Tibial artery (tissue), 4 donors: ENCODE data around the gene CLEC7A.

Source experiments
- DNase-seq, 2 donors: peaks; one replicate each; pipeline ENCODE4 v3.0.0-alpha.2; 2019
- H3K27ac ChIP-seq, 2 donors: fragments of 200-600 bp; sonication (generic) in 1 of 2; 1 replicate in 1 of 2; 2 replicates in 1 of 2; pipeline ENCODE4 v1.5.1; 2018 to 2019; ENCODE audit warnings: mild to moderate bottlenecking in 1 of 2
- H3K27me3 ChIP-seq, 2 donors: fragments of 200-600 bp; sonication (generic) in 1 of 2; one replicate each; pipeline versions ENCODE4 v1.5.1 to v1.6.0; 2016 to 2019
- H3K36me3 ChIP-seq, 3 donors: fragments of 200-600 bp; sonication (generic) in 2 of 3; one replicate each; pipeline ENCODE4 v1.5.1; 2016 to 2019; ENCODE audit warnings: mild to moderate bottlenecking in 2 of 3
- H3K4me1 ChIP-seq, 4 donors: fragments of 200-600 bp; sonication (generic) in 2 of 4; 1 replicate in 3 of 4; 2 replicates in 1 of 4; pipeline ENCODE4 v1.5.1; 2016 to 2019
- H3K4me3 ChIP-seq, 2 donors: fragments of 200-600 bp; sonication (generic) in 1 of 2; 1 replicate in 1 of 2; 2 replicates in 1 of 2; pipeline ENCODE4 v1.5.1; 2018 to 2019; ENCODE audit warnings: mild to moderate bottlenecking in 2 of 2
- H3K9me3 ChIP-seq, 3 donors: fragments of 200-600 bp; sonication (generic) in 1 of 3; one replicate each; pipeline ENCODE4 v1.5.1; 2016 to 2019
- intact Hi-C: fragments of 100-400 bp; cut with DNase I; formaldehyde crosslinking; loops from one replicate; pipeline ENCODE4 v1.15.0; 2023; ENCODE audit warnings: low total_unique reads
- TF ChIP-seq, protein P1 (sequence below), 2 experiments: fragments of 200-600 bp in 1 of 2; fragments of 450-650 bp in 1 of 2; IDR thresholded peaks; one replicate each; pipeline ENCODE4 v1.5.1; 2017 to 2019; ENCODE audit warnings: antibody characterized with exemption in 2 of 2, mild to moderate bottlenecking in 1 of 2, moderate library complexity in 1 of 2

Gene CLEC7A

DNA sequence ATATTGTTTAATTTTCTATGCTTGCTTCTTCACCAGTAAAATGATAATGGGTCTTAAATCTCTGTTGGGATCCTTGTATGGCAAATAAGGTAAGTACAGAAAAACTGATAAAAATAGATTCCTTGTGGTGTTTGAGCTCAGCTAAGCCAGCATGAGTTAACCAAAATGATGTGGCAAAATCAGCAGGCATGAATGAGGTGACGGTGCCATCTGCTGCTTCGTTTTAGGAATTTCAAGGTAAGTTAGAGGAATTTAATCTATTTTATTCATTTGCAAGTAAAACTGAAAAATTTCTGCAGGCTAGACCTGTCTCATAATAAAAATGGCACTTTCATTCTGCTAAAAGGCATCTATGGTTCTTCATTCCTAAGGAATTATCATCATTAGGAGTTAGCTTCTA is 10.0 kb upstream of the CLEC7A start:
- Histone ChIP-seq H3K9me3 (no peaks in the 10 kb centered on the region), H3K4me3 (no peak overlapping the region), H3K36me3 (no peaks in the 10 kb centered on the region), H3K27ac (no peak overlapping the region), H3K27me3 (peaks cover 0 to 4% of the 10 kb centered on the region in 2 donors), H3K4me1 (no peaks in the 10 kb centered on the region)
- no peak for DNase-seq
- TF ChIP-seq, protein P1, sequence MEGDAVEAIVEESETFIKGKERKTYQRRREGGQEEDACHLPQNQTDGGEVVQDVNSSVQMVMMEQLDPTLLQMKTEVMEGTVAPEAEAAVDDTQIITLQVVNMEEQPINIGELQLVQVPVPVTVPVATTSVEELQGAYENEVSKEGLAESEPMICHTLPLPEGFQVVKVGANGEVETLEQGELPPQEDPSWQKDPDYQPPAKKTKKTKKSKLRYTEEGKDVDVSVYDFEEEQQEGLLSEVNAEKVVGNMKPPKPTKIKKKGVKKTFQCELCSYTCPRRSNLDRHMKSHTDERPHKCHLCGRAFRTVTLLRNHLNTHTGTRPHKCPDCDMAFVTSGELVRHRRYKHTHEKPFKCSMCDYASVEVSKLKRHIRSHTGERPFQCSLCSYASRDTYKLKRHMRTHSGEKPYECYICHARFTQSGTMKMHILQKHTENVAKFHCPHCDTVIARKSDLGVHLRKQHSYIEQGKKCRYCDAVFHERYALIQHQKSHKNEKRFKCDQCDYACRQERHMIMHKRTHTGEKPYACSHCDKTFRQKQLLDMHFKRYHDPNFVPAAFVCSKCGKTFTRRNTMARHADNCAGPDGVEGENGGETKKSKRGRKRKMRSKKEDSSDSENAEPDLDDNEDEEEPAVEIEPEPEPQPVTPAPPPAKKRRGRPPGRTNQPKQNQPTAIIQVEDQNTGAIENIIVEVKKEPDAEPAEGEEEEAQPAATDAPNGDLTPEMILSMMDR (IDR thresholded peaks at IDR 0.05) = peak; percentile 21 to 51
- intact Hi-C loops = no loop called here

DNA sequence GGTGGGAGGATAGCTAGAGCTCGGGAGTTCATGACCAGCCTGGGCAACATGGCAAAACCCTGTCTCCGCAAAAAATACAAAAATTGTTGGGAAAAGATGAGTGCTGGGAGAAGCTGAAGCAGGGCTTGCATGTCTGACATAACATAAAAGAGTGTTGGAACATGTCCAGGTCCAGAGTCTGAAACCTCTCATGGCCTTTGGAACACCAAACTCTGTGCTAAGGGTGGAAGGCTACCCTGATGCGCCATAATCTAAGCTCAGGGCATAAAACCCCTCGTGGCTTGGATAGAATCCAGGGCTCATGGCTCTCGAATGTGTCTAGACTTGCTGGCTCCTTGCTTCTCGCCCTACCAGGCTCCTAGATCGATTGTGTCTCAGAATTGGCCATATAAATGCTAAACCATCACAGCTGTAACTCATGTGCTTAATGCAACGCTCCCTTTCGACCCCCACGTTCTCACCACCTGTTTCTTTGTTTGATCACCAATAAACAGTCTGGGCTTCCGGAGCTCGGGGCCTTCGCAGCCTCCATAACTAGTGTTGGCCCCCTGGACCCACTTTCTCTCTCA is 6.7 kb upstream of the CLEC7A start:
- no peaks in the 10 kb centered on the region for H3K9me3 ChIP-seq
- H3K4me3 ChIP-seq = no peak overlapping the region
- no peak for DNase-seq
- TF ChIP-seq, protein P1 (IDR thresholded peaks at IDR 0.05) = no peak
- H3K27ac ChIP-seq = no peak overlapping the region
- intact Hi-C loops = no loop called here
- no peaks in the 10 kb centered on the region for H3K36me3 ChIP-seq
- H3K4me1 ChIP-seq = no peaks in the 10 kb centered on the region
- peaks cover 0 to 4% of the 10 kb centered on the region in 2 donors for H3K27me3 ChIP-seq

DNA sequence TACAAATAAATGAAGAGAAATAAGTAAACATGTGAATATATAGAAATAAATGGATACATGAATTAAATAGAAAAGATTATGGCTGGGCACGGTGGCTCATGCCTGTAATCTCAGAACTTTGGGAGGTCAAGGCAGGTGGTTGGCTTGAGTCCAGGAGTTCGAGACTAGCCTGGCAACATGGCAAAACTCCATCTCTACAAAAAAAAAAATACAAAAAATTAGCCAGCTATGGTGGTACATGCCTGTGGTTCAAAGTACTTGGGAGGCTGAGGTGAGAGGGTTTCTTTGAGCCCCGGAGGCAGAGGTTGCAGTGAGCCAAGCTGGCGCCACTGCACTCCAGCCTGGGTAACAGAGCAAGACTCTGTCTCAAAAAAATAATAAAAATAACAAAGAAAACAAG is 5.1 kb upstream of the CLEC7A start:
- Histone ChIP-seq H3K27me3 (no peaks in the 10 kb centered on the region), H3K36me3 (no peaks in the 10 kb centered on the region), H3K4me3 (no peak overlapping the region), H3K9me3 (no peaks in the 10 kb centered on the region), H3K4me1 (no peaks in the 10 kb centered on the region), H3K27ac (no peak overlapping the region)
- TF ChIP-seq, protein P1 (IDR thresholded peaks at IDR 0.05) = no peak
- DNase-seq = no peak
- intact Hi-C loops = no loop called here

DNA sequence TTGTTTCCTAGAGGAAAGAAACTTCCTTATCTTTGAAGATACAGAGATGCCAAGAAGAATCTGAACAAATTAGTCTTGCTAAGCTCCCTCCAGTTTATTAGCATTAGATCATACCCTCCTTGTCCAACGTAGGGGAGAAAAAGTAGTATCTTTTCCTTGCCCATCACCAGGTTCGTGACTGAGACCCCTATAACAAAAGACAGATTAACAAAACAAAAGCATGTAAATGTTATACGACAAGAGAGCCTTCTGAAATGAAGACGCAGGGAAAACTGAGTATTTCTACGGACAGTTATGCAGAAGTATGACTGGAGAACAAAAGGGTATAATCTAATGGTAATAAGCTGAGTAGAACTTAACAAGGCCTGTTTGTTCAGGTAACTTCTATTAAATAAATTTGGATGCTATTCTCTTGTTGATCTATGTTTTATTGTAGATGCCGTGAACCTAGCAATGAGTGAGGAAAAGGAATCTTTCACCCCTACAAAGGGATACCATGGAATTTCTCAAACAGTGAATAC is 2.9 kb upstream of the CLEC7A start:
- no peaks in the 10 kb centered on the region for H3K36me3 ChIP-seq
- DNase-seq = no peak
- TF ChIP-seq, protein P1 (IDR thresholded peaks at IDR 0.05) = no peak

DNA sequence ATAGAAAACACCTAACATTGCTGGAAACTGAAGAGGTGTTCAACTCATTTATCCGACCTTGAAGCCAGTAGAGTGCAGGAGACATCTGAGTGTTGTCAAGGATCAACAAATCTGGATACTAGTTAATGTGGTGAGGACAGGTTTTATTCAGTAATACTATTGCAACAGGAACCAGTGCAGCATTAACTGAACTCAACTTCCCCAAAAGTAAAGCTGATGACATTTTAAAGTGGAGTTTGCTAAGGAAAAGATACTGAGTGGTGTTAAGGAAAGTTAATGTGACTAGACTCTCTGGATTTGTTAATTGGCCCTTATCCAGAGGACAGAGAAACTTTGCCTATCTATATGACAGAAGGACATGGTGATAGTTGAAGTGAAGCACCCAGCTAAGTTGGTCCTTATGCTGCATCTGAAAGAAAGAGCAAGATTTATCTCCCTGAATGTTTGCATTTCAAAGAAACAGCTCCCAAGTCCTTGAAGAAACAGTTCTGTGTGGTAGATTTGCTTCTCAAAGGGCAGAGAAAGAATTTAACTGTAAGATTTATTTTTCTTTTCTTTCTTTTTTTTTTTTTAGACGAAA is 1.2 kb upstream of the CLEC7A start:
- H3K9me3 ChIP-seq = no peaks in the 10 kb centered on the region
- no peaks in the 10 kb centered on the region for H3K27me3 ChIP-seq
- no peak overlapping the region for H3K27ac ChIP-seq
- TF ChIP-seq, protein P1 (IDR thresholded peaks at IDR 0.05) = no peak
- no peak for DNase-seq
- no peaks in the 10 kb centered on the region for H3K36me3 ChIP-seq
- intact Hi-C loops = no loop called here
- no peaks in the 10 kb centered on the region for H3K4me1 ChIP-seq
- H3K4me3 ChIP-seq = no peak overlapping the region

More for the DNA sequence above, 2.9 kb upstream of the CLEC7A start:
- no peak overlapping the region for H3K27ac ChIP-seq
- H3K27me3 ChIP-seq = no peaks in the 10 kb centered on the region
- H3K4me1 ChIP-seq = no peaks in the 10 kb centered on the region
- H3K9me3 ChIP-seq = no peaks in the 10 kb centered on the region
- no peak overlapping the region for H3K4me3 ChIP-seq
- intact Hi-C loops = no loop called here
